ENCODE results near the gene SYCN. TPM values are rescaled to one million over a fixed set of nuclear protein-coding genes. Genes with fewer than 3 reads are reported as not detected.

The SYCN gene
- total RNA-seq, 1 experiment from 2014 or later: not detected

- DNase-seq (ENCODE audit: low read depth, low spot score): no peak
- H4K20me1 ChIP-seq (ENCODE audit: insufficient read depth): no peaks in the 10 kb centered on the region
- no peak overlapping the region for H3K4me3 ChIP-seq (replicated peaks in 1 of 2; ENCODE audit: low read depth in 1 of 2, low read length in 2 of 2)
- no peak for ATAC-seq
- CTCF ChIA-PET: no interaction called here
- RAD21 ChIA-PET (ENCODE audit: low non-redundant PET in 1 of 2, low total read pairs in 2 of 2, uncharacterized antibody in 2 of 2, unreplicated experiment in 2 of 2): no interaction called here
- H3K9ac ChIP-seq (ENCODE audit: low read length): no peak overlapping the region
- no peak for TF ChIP-seq POLR2A (IDR thresholded peaks at IDR 0.05; ENCODE audit: borderline replicate concordance, extremely low read depth, insufficient read depth, insufficient read length)
- no peak for TF ChIP-seq POLR2AphosphoS5 (IDR thresholded peaks at IDR 0.05; ENCODE audit: low read depth, low read length)
- TF ChIP-seq ELF1 (IDR thresholded peaks at IDR 0.05; ENCODE audit: borderline replicate concordance, low read depth): no peak
- no peak for TF ChIP-seq FOSL1 (IDR thresholded peaks at IDR 0.05; ENCODE audit: low read depth)
- no peak for TF ChIP-seq SRF (IDR thresholded peaks at IDR 0.05; ENCODE audit: low read depth)
- TF ChIP-seq CBX3 (IDR thresholded peaks at IDR 0.05; ENCODE audit: low read depth): no peak
- TF ChIP-seq YY1 (IDR thresholded peaks at IDR 0.05; ENCODE audit: extremely low read depth, insufficient replicate concordance, low read depth, low read length): no peak
- no peak for TF ChIP-seq ZBTB33 (IDR thresholded peaks at IDR 0.05; ENCODE audit: extremely low read depth, insufficient replicate concordance, low read length)
- TF ChIP-seq MAX (IDR thresholded peaks at IDR 0.05): no peak
- no peak for TF ChIP-seq ZNF274 (IDR thresholded peaks at IDR 0.05; ENCODE audit: low read depth, low read length)
- no peak for TF ChIP-seq CEBPB (IDR thresholded peaks at IDR 0.05; ENCODE audit: low read depth)
- TF ChIP-seq EZH2phosphoT487 (IDR thresholded peaks at IDR 0.05; ENCODE audit: borderline replicate concordance): no peak
- TF ChIP-seq RAD21 (IDR thresholded peaks at IDR 0.05; ENCODE audit: low read depth): no peak
- no peak for TF ChIP-seq JUND (IDR thresholded peaks at IDR 0.05)
- TF ChIP-seq ATF3 (IDR thresholded peaks at IDR 0.05): no peak
- no peak for TF ChIP-seq REST (IDR thresholded peaks at IDR 0.05; ENCODE audit: low read depth)
- intact Hi-C loops (cut with micrococcal nuclease): no loop called here
- no peaks in the 10 kb centered on the region for H3K9me2 ChIP-seq (ENCODE audit: insufficient read depth)
- H3K4me2 ChIP-seq (ENCODE audit: low read length): no peak overlapping the region
- no TSS peak for BruUV-seq (replicated peaks)
- H3K27me3 ChIP-seq (ENCODE audit: insufficient read depth, low read length): no peaks in the 10 kb centered on the region
- H3K4me1 ChIP-seq (ENCODE audit: control insufficient read depth in 1 of 2, insufficient read depth in 2 of 2, low read length in 2 of 2): peaks cover 9 to 11% of the 10 kb centered on the region in 2 experiments; a peak in 3 of 4 replicates
- H3K36me3 ChIP-seq (ENCODE audit: control insufficient read depth in 1 of 2, insufficient read depth in 2 of 2, low read length in 2 of 2): no peaks in the 10 kb centered on the region
- H3K27ac ChIP-seq (ENCODE audit: low read depth, low read length): no peak overlapping the region
- no peaks in the 10 kb centered on the region for H3K9me3 ChIP-seq (ENCODE audit: control insufficient read depth in 1 of 2, insufficient read depth in 1 of 2, low read depth in 1 of 2, low read length in 2 of 2)
- no peaks in the 10 kb centered on the region for H3K79me2 ChIP-seq (ENCODE audit: insufficient read depth, low read length)
- H2AFZ ChIP-seq (ENCODE audit: low read depth, low read length, poor library complexity, severe bottlenecking): no peak overlapping the region
- POLR2A ChIA-PET: no interaction called here
These were observed 36.4 kb upstream of the SYCN start for GRCh38 chr19:39240421-39240820.

Measured in HCT116 (cell line).